ENCODE data around the gene GIPC2. TPM values are rescaled to one million over a fixed set of nuclear protein-coding genes. Genes with fewer than 3 reads are reported as not detected.
A peak's percentile ranks its signal among the peaks of the same experiment; 100 is the strongest.

Gene GIPC2
- total and polyA plus RNA-seq, 2 of the 4 experiments (the other 2 are of a cell fraction): 0.07 to 0.18 TPM

GRCh38 chr1:78075621-78076020, 29.9 kb downstream of the GIPC2 start:
- Histone ChIP-seq H3K36me3 (ENCODE audit: control insufficient read depth, insufficient read depth, low read length) (no peaks in the 10 kb centered on the region), H3K23ac (ENCODE audit: low read depth, low read length) (no peak overlapping the region), H4K8ac (ENCODE audit: low read depth in 2 of 2, low read length in 2 of 2) (no peak overlapping the region), H3K9me1 (ENCODE audit: insufficient read depth, low read length) (peaks cover 8% of the 10 kb centered on the region; the same call in 1 of the 2 replicates), H3K4me1 (ENCODE audit: control insufficient read depth, insufficient read depth, low read length) (peaks cover 3% of the 10 kb centered on the region; the same call in 1 of the 2 replicates), H3K4me3 (ENCODE audit: insufficient read depth, low read depth, low read length) (no peak overlapping the region), H3K9me3 (ENCODE audit: control insufficient read depth, insufficient read depth, low read length) (no peaks in the 10 kb centered on the region), H2BK120ac (ENCODE audit: low read depth, low read length) (no peak overlapping the region), H4K20me1 (ENCODE audit: insufficient read depth, low read length) (no peaks in the 10 kb centered on the region), H3K9ac (ENCODE audit: low read depth, low read length) (no peak overlapping the region), H2BK5ac (ENCODE audit: low read depth, low read length, poor library complexity, severe bottlenecking) (no peak overlapping the region), H4K91ac (ENCODE audit: insufficient read depth, low read depth, low read length) (no peak overlapping the region), H4K5ac (ENCODE audit: low read depth, low read length) (no peak overlapping the region), H2BK15ac (ENCODE audit: low read depth, low read length) (peak overlapping the region; percentile 46; the same call in 1 of the 3 replicates), H3K18ac (ENCODE audit: low read depth, low read length) (no peak overlapping the region), H2BK20ac (ENCODE audit: low read depth, low read length) (no peak overlapping the region), H3K27ac (ENCODE audit: insufficient read depth, low read length) (no peak overlapping the region), H2AK5ac (ENCODE audit: low read depth, low read length) (no peak overlapping the region), H3K56ac (ENCODE audit: extremely low read depth, insufficient read depth, low read length) (no peak overlapping the region), H2AK9ac (replicated peaks; ENCODE audit: low read depth, low read length, poor library complexity) (no peak overlapping the region), H3K4ac (ENCODE audit: low read depth, low read length) (no peak overlapping the region), H3K27me3 (ENCODE audit: control insufficient read depth, insufficient read depth, low read length) (no peaks in the 10 kb centered on the region), H3K79me1 (ENCODE audit: low read depth in 1 of 2, low read length in 2 of 2) (no peaks in the 10 kb centered on the region), H2AFZ (replicated peaks; ENCODE audit: low read length, poor library complexity) (no peak overlapping the region), H3K4me2 (ENCODE audit: low read depth, low read length) (no peak overlapping the region), H3K14ac (replicated peaks; ENCODE audit: low read depth, low read length) (no peak overlapping the region)
- in situ Hi-C loops (cut with MboI; ENCODE audit: low sequenced_read_pairs): no loop called here
- WGBS, 2 experiments (ENCODE audit: extremely low coverage in 2 of 2, insufficient read length in 1 of 2): no CpG with 5 or more reads among the region's 3 CpGs
- dilution Hi-C loops (cut with HindIII; ENCODE audit: low sequenced_read_pairs, unreplicated experiment): no loop called here
- BruUV-seq (replicated peaks): no TSS peak
- POLR2A ChIA-PET (ENCODE audit: unreplicated experiment): no interaction called here
- TF ChIP-seq FOS (IDR thresholded peaks at IDR 0.05; ENCODE audit: low read depth, low read length): no peak
- no peak for TF ChIP-seq MAZ (IDR thresholded peaks at IDR 0.05; ENCODE audit: borderline replicate concordance, low read depth, low read length)
- no peak for TF ChIP-seq ELK1 (IDR thresholded peaks at IDR 0.05; ENCODE audit: borderline replicate concordance, low read depth, low read length)
- TF ChIP-seq NFE2L2 (IDR thresholded peaks at IDR 0.05; ENCODE audit: low read depth, low read length): no peak
- TF ChIP-seq RAD21 (IDR thresholded peaks at IDR 0.05; ENCODE audit: low read length): no peak
- TF ChIP-seq RFX5 (IDR thresholded peaks at IDR 0.05; ENCODE audit: low read depth, low read length): no peak
- TF ChIP-seq RCOR1 (IDR thresholded peaks at IDR 0.05; ENCODE audit: insufficient replicate concordance, low read length): no peak
- TF ChIP-seq MXI1 (IDR thresholded peaks at IDR 0.05; ENCODE audit: borderline replicate concordance, low read depth, low read length): no peak
- no peak for TF ChIP-seq CEBPB (IDR thresholded peaks at IDR 0.05; ENCODE audit: low read depth, low read length)
- TF ChIP-seq, protein P1, sequence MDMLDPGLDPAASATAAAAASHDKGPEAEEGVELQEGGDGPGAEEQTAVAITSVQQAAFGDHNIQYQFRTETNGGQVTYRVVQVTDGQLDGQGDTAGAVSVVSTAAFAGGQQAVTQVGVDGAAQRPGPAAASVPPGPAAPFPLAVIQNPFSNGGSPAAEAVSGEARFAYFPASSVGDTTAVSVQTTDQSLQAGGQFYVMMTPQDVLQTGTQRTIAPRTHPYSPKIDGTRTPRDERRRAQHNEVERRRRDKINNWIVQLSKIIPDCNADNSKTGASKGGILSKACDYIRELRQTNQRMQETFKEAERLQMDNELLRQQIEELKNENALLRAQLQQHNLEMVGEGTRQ (IDR thresholded peaks at IDR 0.05; ENCODE audit: low read depth, low read length): no peak
- TF ChIP-seq MAFK (IDR thresholded peaks at IDR 0.05; ENCODE audit: low read depth, low read length): no peak
- no peak for TF ChIP-seq POLR2A (IDR thresholded peaks at IDR 0.05; ENCODE audit: low read depth, low read length)
- TF ChIP-seq, protein P2, sequence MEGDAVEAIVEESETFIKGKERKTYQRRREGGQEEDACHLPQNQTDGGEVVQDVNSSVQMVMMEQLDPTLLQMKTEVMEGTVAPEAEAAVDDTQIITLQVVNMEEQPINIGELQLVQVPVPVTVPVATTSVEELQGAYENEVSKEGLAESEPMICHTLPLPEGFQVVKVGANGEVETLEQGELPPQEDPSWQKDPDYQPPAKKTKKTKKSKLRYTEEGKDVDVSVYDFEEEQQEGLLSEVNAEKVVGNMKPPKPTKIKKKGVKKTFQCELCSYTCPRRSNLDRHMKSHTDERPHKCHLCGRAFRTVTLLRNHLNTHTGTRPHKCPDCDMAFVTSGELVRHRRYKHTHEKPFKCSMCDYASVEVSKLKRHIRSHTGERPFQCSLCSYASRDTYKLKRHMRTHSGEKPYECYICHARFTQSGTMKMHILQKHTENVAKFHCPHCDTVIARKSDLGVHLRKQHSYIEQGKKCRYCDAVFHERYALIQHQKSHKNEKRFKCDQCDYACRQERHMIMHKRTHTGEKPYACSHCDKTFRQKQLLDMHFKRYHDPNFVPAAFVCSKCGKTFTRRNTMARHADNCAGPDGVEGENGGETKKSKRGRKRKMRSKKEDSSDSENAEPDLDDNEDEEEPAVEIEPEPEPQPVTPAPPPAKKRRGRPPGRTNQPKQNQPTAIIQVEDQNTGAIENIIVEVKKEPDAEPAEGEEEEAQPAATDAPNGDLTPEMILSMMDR (conservative IDR thresholded peaks at IDR 0.05; ENCODE audit: low read depth, low read length): no peak
- TF ChIP-seq SMC3 (IDR thresholded peaks at IDR 0.05; ENCODE audit: low read depth, low read length): no peak
- TF ChIP-seq BHLHE40 (IDR thresholded peaks at IDR 0.05; ENCODE audit: low read depth, low read length): no peak
- TF ChIP-seq CHD1 (IDR thresholded peaks at IDR 0.05; ENCODE audit: low read depth, low read length): no peak
- CTCF ChIA-PET: no interaction called here
- ATAC-seq (ENCODE audit: low read depth): no peak
- DNase-seq: peak; percentile 26
- intact Hi-C loops (cut with micrococcal nuclease): no loop called here

All from IMR-90 (cell line).